Neural progenitor cell (in vitro differentiated cells): Measurements from ENCODE around the gene REG4. TPM values are rescaled to one million over a fixed set of nuclear protein-coding genes. Genes with fewer than 3 reads are reported as not detected.

Experiments
- DNase-seq: peaks from one replicate; pipeline ENCODE4 v3.0.0-alpha.2; 2016; ENCODE audit warnings: low spot score
- H2AFZ ChIP-seq: fragments of 200-600 bp; sonication (generic); replicated peaks from 2 replicates; pipeline ENCODE4 v1.6.1; 2016; ENCODE audit warnings: antibody characterized with exemption
- H3F3A ChIP-seq: fragments of 200-600 bp; sonication (generic); 2 replicates; pipeline ENCODE4 v1.6.1; 2016; ENCODE audit warnings: antibody characterized with exemption, low read depth
- H3K27ac ChIP-seq: fragments of 200-600 bp; sonication (generic); 2 replicates; pipeline ENCODE4 v1.5.1; 2016; ENCODE audit warnings: mild to moderate bottlenecking
- H3K27me3 ChIP-seq: fragments of 200-600 bp; sonication (generic); 2 replicates; pipeline ENCODE4 v1.6.1; 2016; ENCODE audit warnings: mild to moderate bottlenecking, moderate library complexity
- H3K36me3 ChIP-seq: fragments of 200-600 bp; sonication (generic); 2 replicates; pipeline ENCODE4 v1.5.1; 2016
- H3K4me1 ChIP-seq: fragments of 200-600 bp; sonication (generic); 2 replicates; pipeline ENCODE4 v1.6.1; 2016; ENCODE audit warnings: mixed run types
- H3K4me2 ChIP-seq: fragments of 200-600 bp; sonication (generic); 2 replicates; pipeline ENCODE4 v1.6.1; 2016
- H3K4me3 ChIP-seq: fragments of 200-600 bp; sonication (generic); 2 replicates; pipeline ENCODE4 v1.5.1; 2016
- H3K79me2 ChIP-seq: fragments of 200-600 bp; sonication (generic); 2 replicates; pipeline ENCODE4 v1.6.1; 2016; ENCODE audit warnings: low read depth
- H3K9ac ChIP-seq: fragments of 200-600 bp; sonication (generic); 2 replicates; pipeline ENCODE4 v1.6.1; 2016
- H3K9me3 ChIP-seq: fragments of 200-600 bp; sonication (generic); 2 replicates; pipeline ENCODE4 v1.5.1; 2016; ENCODE audit warnings: low read depth
- H4K20me1 ChIP-seq: fragments of 200-600 bp; sonication (generic); 2 replicates; pipeline ENCODE4 v1.6.1; 2016; ENCODE audit warnings: low read depth
- H3K27ac Mint-ChIP-seq: 3 replicates; pipeline ENCODE4 v1.8.0; 2021; ENCODE audit warnings: mixed read lengths
- H3K27me3 Mint-ChIP-seq: 2 replicates; pipeline ENCODE4 v1.8.0; 2022; ENCODE audit warnings: low read depth, mild to moderate bottlenecking, inconsistent platforms, moderate library complexity, mixed read lengths; ENCODE audit not compliant: insufficient read depth
- H3K36me3 Mint-ChIP-seq: 3 replicates; pipeline ENCODE4 v1.8.0; 2021; ENCODE audit warnings: mixed read lengths
- H3K4me1 Mint-ChIP-seq: 3 replicates; pipeline ENCODE4 v1.8.0; 2021; ENCODE audit warnings: mixed read lengths
- H3K4me3 Mint-ChIP-seq: 3 replicates; pipeline ENCODE4 v1.8.0; 2021; ENCODE audit warnings: mild to moderate bottlenecking, moderate library complexity, mixed read lengths
- H3K9me3 Mint-ChIP-seq: 3 replicates; pipeline ENCODE4 v1.8.0; 2020; ENCODE audit warnings: mixed read lengths
- EZH2 ChIP-seq: fragments of 200-600 bp; sonication (generic); IDR thresholded peaks from 2 replicates; pipeline ENCODE4 v1.6.1; 2017; ENCODE audit warnings: antibody characterized with exemption, mild to moderate bottlenecking, moderate library complexity
- EZH2phosphoT487 ChIP-seq: fragments of 200-600 bp; sonication (generic); IDR thresholded peaks from 2 replicates; pipeline ENCODE4 v1.6.1; 2017; ENCODE audit warnings: antibody characterized with exemption
- total RNA-seq: library from RNA; depleted of rRNA; stranded (reverse); fragments of >200 nt; gene quantifications from 2 replicates; pipeline ENCODE4 v1.2.3, GENCODE V29; 2015; ENCODE audit warnings: low replicate concordance
- TF ChIP-seq, protein P1 (sequence below): fragments of 200-600 bp; sonication (generic); IDR thresholded peaks from 2 replicates; pipeline ENCODE4 v1.5.1; 2017; ENCODE audit warnings: antibody characterized with exemption, mild to moderate bottlenecking

REG4 gene
- total RNA-seq, 1 donor from 2014 or later = not detected

DNA sequence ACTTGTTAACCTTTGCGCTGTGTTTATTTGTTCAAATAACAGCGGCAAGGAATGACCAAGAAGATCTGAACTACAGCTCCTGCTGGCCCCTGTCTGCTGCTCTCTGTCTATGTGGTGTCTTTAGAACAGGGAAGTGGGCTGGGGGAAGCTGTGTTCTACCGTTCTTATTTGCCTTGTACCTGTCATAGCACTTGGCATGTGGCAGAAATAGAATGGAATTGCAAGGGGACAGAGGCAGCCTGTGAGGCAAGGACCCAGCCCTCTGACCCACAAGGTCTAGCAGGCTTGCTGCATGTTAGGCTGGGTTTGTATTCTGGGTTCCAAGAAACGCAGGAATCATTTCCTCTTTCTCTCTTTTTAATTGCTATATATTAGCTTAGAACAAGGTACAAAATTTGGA is 63.2 kb downstream of the REG4 start:
- no peaks in the 10 kb centered on the region for H3K79me2 ChIP-seq
- Mint-ChIP-seq H3K4me3 (no peak overlapping the region), H3K27me3 (peaks cover 7% of the 10 kb centered on the region), H3K36me3 (peaks cover 11% of the 10 kb centered on the region), H3K27ac (no peak overlapping the region), H3K9me3 (no peaks in the 10 kb centered on the region), H3K4me1 (peaks cover 6% of the 10 kb centered on the region)
- H3F3A ChIP-seq = peaks cover 26% of the 10 kb centered on the region
- H3K9ac ChIP-seq = no peak overlapping the region
- peak overlapping the region; percentile 58 for H2AFZ ChIP-seq
- H3K4me2 ChIP-seq = no peak overlapping the region
- no peaks in the 10 kb centered on the region for H4K20me1 ChIP-seq
- H3K27ac ChIP-seq = no peak overlapping the region
- H3K9me3 ChIP-seq = no peaks in the 10 kb centered on the region
- no peaks in the 10 kb centered on the region for H3K27me3 ChIP-seq
- peaks cover 13% of the 10 kb centered on the region for H3K4me1 ChIP-seq
- no peaks in the 10 kb centered on the region for H3K36me3 ChIP-seq
- no peak for DNase-seq
- no peak for TF ChIP-seq EZH2
- TF ChIP-seq EZH2phosphoT487 = no peak
- TF ChIP-seq, protein P1, sequence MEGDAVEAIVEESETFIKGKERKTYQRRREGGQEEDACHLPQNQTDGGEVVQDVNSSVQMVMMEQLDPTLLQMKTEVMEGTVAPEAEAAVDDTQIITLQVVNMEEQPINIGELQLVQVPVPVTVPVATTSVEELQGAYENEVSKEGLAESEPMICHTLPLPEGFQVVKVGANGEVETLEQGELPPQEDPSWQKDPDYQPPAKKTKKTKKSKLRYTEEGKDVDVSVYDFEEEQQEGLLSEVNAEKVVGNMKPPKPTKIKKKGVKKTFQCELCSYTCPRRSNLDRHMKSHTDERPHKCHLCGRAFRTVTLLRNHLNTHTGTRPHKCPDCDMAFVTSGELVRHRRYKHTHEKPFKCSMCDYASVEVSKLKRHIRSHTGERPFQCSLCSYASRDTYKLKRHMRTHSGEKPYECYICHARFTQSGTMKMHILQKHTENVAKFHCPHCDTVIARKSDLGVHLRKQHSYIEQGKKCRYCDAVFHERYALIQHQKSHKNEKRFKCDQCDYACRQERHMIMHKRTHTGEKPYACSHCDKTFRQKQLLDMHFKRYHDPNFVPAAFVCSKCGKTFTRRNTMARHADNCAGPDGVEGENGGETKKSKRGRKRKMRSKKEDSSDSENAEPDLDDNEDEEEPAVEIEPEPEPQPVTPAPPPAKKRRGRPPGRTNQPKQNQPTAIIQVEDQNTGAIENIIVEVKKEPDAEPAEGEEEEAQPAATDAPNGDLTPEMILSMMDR = no peak
- H3K4me3 ChIP-seq = no peak overlapping the region

DNA sequence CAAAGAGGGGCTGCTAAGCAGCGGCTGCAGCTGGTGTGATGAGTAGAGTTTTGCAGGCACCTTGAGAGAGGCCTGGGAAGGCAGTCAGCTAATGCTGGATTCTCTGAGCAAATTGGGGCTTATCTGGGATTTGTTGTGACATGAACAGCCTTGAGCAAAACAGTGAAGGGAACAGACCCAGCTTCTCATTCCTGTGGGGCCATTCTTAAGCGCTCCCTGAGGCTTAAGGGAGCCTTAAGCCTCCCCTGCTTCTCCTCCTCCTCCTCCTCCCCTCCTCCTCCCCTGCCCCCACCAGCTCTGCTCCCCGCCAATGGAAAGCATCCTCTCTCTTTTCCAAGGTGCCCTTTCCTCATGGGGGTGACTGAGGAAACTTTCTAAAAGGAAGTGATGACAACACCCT is 63.8 kb downstream of the REG4 start:
- H3K4me1 ChIP-seq = peaks cover 13% of the 10 kb centered on the region
- H3K36me3 ChIP-seq = no peaks in the 10 kb centered on the region
- Mint-ChIP-seq H3K9me3 (no peaks in the 10 kb centered on the region), H3K4me1 (peaks cover 6% of the 10 kb centered on the region), H3K4me3 (no peak overlapping the region), H3K27ac (no peak overlapping the region), H3K27me3 (peaks cover 5% of the 10 kb centered on the region), H3K36me3 (peaks cover 12% of the 10 kb centered on the region)
- TF ChIP-seq, protein P1 = no peak
- TF ChIP-seq EZH2 = no peak
- no peaks in the 10 kb centered on the region for H3K9me3 ChIP-seq
- H2AFZ ChIP-seq = peak overlapping the region; percentile 58
- peak; percentile 67 for DNase-seq
- H3K79me2 ChIP-seq = no peaks in the 10 kb centered on the region
- no peak overlapping the region for H3K4me3 ChIP-seq
- H3K27ac ChIP-seq = peak overlapping the region; percentile 83
- H3K27me3 ChIP-seq = no peaks in the 10 kb centered on the region
- no peaks in the 10 kb centered on the region for H4K20me1 ChIP-seq
- H3K4me2 ChIP-seq = peak overlapping the region; percentile 44
- H3F3A ChIP-seq = peaks cover 26% of the 10 kb centered on the region
- H3K9ac ChIP-seq = no peak overlapping the region

DNA sequence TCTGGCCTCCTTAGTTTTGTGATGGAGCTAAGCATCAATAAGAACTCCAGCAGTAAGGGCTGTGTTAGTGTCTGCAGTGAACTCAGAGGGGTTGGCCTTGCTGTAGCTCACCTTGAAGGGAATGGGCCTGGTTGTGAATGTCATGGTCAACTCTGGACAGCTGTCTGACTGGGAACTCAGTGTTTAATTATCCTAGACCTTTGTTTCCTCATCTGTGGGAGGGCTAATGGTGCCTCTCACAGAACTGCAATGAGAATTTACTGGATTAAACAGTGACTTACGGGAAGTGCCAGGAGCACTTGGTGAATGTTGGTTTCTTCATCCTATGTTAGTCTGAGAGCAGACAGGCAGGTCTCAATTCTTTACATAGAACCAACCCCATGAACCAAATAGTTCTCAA is 66.2 kb downstream of the REG4 start:
- Histone ChIP-seq H2AFZ (no peak overlapping the region), H4K20me1 (no peaks in the 10 kb centered on the region), H3K4me2 (no peak overlapping the region), H3K9ac (no peak overlapping the region), H3K79me2 (no peaks in the 10 kb centered on the region), H3K36me3 (no peaks in the 10 kb centered on the region), H3K27me3 (no peaks in the 10 kb centered on the region), H3K9me3 (no peaks in the 10 kb centered on the region), H3F3A (peaks cover 26% of the 10 kb centered on the region), H3K4me1 (peaks cover 13% of the 10 kb centered on the region), H3K27ac (no peak overlapping the region), H3K4me3 (no peak overlapping the region)
- Mint-ChIP-seq H3K27me3 (peaks cover 3% of the 10 kb centered on the region), H3K36me3 (peaks cover 23% of the 10 kb centered on the region), H3K9me3 (no peaks in the 10 kb centered on the region), H3K27ac (no peak overlapping the region), H3K4me3 (no peak overlapping the region), H3K4me1 (peaks cover 6% of the 10 kb centered on the region)
- no peak for DNase-seq
- TF ChIP-seq, protein P1 = no peak
- TF ChIP-seq EZH2 (no peak), EZH2phosphoT487 (no peak)

DNA sequence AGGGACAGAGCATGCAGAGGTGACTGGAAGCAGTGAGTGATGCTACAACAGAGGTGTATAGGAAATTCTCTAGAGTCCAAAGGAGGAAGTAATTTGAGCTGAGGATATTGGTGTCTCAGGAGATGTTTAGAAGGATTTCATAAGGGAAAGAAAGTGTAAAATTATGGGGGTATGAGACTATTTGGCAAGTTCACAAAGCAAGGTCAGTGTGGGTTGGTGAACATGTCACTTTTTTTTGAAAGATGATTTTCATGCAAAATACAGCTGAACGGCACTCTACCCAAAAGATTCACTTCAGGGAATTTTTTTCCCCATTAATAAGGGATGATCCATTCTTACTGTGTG is 66.7 kb downstream of the REG4 start:
- H3K79me2 ChIP-seq = no peaks in the 10 kb centered on the region
- no peaks in the 10 kb centered on the region for H4K20me1 ChIP-seq
- no peaks in the 10 kb centered on the region for H3K9me3 ChIP-seq
- H3K4me3 Mint-ChIP-seq = no peak overlapping the region
- no peak for DNase-seq
- H3K9ac ChIP-seq = no peak overlapping the region
- no peak overlapping the region for H3K27ac Mint-ChIP-seq
- no peaks in the 10 kb centered on the region for H3K36me3 ChIP-seq
- H3K4me1 Mint-ChIP-seq = peaks cover 6% of the 10 kb centered on the region
- H3K27me3 Mint-ChIP-seq = peaks cover 3% of the 10 kb centered on the region
- H3K4me1 ChIP-seq = peaks cover 13% of the 10 kb centered on the region
- peaks cover 26% of the 10 kb centered on the region for H3F3A ChIP-seq
- no peak overlapping the region for H2AFZ ChIP-seq
- no peak overlapping the region for H3K4me2 ChIP-seq
- H3K27ac ChIP-seq = no peak overlapping the region
- no peaks in the 10 kb centered on the region for H3K27me3 ChIP-seq
- TF ChIP-seq EZH2phosphoT487 (no peak), EZH2 (no peak)
- TF ChIP-seq, protein P1 = no peak
- H3K36me3 Mint-ChIP-seq = peaks cover 23% of the 10 kb centered on the region
- no peaks in the 10 kb centered on the region for H3K9me3 Mint-ChIP-seq
- no peak overlapping the region for H3K4me3 ChIP-seq
